ENCODE data around the gene EXOC2. TPM values are rescaled to one million over a fixed set of nuclear protein-coding genes. Genes with fewer than 3 reads are reported as not detected.
"Not testable (repeated sequence)": the region's sequence is repeated elsewhere in the genome, so short reads cannot be mapped to it uniquely, and the experiment has no call there.

EXOC2 gene
- total RNA-seq, 4 donors from 2014 or later: 10.3 to 23.9 (median 19.1) TPM

DNA sequence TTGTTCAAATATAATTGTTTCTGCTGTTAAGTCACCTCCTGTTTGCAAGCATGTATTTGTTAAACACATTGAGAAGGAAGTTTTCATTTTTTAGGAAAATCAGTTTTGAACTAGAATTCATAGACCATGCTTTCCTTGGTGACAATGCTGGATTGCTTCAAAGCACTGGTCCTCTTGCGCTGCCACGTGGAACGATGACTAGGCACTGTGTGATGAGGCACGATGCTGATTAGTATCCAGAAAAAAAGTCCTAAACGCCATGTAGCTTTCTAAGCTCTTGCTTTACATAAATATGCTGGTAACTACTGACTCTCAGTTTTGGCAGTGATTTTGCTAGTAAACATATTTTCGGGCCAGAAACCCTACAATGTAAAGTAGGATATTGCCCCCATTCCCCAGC is 11.1 kb upstream of the EXOC2 start:
- no peak for DNase-seq
- no peaks in the 10 kb centered on the region for H3K27me3 ChIP-seq
- H3K4me3 ChIP-seq: no peak overlapping the region
- peak overlapping the region in 1 of 4 donors; percentile 97 for H3K27ac ChIP-seq
- no peaks in the 10 kb centered on the region for H3K36me3 ChIP-seq
- H3K4me1 ChIP-seq: no peaks in the 10 kb centered on the region
- no peak for TF ChIP-seq POLR2A (IDR thresholded peaks at IDR 0.05)
- TF ChIP-seq, protein P1, sequence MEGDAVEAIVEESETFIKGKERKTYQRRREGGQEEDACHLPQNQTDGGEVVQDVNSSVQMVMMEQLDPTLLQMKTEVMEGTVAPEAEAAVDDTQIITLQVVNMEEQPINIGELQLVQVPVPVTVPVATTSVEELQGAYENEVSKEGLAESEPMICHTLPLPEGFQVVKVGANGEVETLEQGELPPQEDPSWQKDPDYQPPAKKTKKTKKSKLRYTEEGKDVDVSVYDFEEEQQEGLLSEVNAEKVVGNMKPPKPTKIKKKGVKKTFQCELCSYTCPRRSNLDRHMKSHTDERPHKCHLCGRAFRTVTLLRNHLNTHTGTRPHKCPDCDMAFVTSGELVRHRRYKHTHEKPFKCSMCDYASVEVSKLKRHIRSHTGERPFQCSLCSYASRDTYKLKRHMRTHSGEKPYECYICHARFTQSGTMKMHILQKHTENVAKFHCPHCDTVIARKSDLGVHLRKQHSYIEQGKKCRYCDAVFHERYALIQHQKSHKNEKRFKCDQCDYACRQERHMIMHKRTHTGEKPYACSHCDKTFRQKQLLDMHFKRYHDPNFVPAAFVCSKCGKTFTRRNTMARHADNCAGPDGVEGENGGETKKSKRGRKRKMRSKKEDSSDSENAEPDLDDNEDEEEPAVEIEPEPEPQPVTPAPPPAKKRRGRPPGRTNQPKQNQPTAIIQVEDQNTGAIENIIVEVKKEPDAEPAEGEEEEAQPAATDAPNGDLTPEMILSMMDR (IDR thresholded peaks at IDR 0.05): no peak
- no peaks in the 10 kb centered on the region for H3K9me3 ChIP-seq

- Histone ChIP-seq H3K36me3 (no peaks in the 10 kb centered on the region), H3K4me3 (no peak overlapping the region), H3K9me3 (no peaks in the 10 kb centered on the region), H3K4me1 (no peaks in the 10 kb centered on the region), H3K27ac (no peak overlapping the region), H3K27me3 (no peaks in the 10 kb centered on the region)
- DNase-seq: no peak
- TF ChIP-seq POLR2A (IDR thresholded peaks at IDR 0.05): no peak
- TF ChIP-seq, protein P1 (IDR thresholded peaks at IDR 0.05): no peak
These were observed 10.6 kb upstream of the EXOC2 start for GRCh38 chr6:703552-703951.

DNA sequence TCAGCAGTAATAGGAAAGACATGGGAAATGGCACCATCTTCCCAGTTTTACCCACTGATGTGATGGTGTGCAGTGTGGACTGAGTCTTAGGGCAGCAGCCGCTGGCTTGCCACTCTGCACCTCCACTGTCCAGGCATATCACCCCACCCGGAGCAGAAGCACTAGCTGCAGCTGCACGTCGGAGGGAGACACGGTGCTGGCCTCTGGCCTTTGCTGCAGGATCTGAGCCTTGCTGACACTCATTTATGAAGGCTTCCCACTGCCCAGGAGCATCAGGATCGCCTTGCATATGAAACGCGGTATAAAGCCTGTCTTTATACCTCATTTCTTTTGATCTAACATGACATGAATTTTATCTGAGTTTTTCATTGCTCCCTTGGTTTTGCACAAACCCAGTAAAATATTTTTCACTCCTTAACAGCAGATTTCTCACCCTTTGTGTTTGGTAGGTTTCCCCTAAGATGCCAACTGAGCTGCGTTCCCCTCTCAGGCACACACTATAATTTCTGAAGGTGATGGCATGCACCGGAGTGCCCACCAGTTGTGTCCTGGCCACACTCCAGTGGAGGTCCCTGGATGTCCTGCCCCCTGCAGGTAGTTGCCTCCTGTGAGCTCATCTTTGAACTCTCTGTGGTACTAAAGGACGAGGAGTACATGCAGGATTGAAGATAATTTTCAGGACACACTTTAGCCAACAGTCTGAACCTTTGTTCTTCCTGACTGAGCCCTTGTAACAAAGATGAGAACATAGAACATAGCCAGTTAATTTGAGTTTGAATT is 9.0 kb upstream of the EXOC2 start:
- Histone ChIP-seq H3K27ac (no peak overlapping the region), H3K4me3 (no peak overlapping the region), H3K9me3 (no peaks in the 10 kb centered on the region), H3K4me1 (no peaks in the 10 kb centered on the region), H3K36me3 (no peaks in the 10 kb centered on the region), H3K27me3 (no peaks in the 10 kb centered on the region)
- no peak for DNase-seq
- no peak for TF ChIP-seq POLR2A (IDR thresholded peaks at IDR 0.05)
- TF ChIP-seq, protein P1 (IDR thresholded peaks at IDR 0.05): no peak

GRCh38 chr6:701215-701614 is 8.3 kb upstream of the EXOC2 start:
- Histone ChIP-seq H3K4me1 (no peaks in the 10 kb centered on the region), H3K27ac (no peak overlapping the region), H3K4me3 (no peak overlapping the region), H3K9me3 (no peaks in the 10 kb centered on the region), H3K27me3 (no peaks in the 10 kb centered on the region), H3K36me3 (no peaks in the 10 kb centered on the region)
- TF ChIP-seq POLR2A (IDR thresholded peaks at IDR 0.05): no peak
- TF ChIP-seq, protein P1 (IDR thresholded peaks at IDR 0.05): no peak
- DNase-seq: no peak

GRCh38 chr6:700490-700889 is 7.6 kb upstream of the EXOC2 start:
- H3K4me1 ChIP-seq: no peaks in the 10 kb centered on the region
- DNase-seq: no peak
- H3K4me3 ChIP-seq: no peak overlapping the region
- no peaks in the 10 kb centered on the region for H3K9me3 ChIP-seq
- no peaks in the 10 kb centered on the region for H3K27me3 ChIP-seq
- no peaks in the 10 kb centered on the region for H3K36me3 ChIP-seq
- TF ChIP-seq POLR2A (IDR thresholded peaks at IDR 0.05): no peak
- H3K27ac ChIP-seq: no peak overlapping the region

GRCh38 chr6:699319-699718 is 6.4 kb upstream of the EXOC2 start:
- DNase-seq: no peak
- TF ChIP-seq, protein P1 (IDR thresholded peaks at IDR 0.05): no peak
- no peak for TF ChIP-seq POLR2A (IDR thresholded peaks at IDR 0.05)
- Histone ChIP-seq H3K9me3 (no peaks in the 10 kb centered on the region), H3K4me3 (no peak overlapping the region), H3K27me3 (no peaks in the 10 kb centered on the region), H3K4me1 (no peaks in the 10 kb centered on the region), H3K36me3 (no peaks in the 10 kb centered on the region), H3K27ac (no peak overlapping the region)

GRCh38 chr6:694431-695126 is 1.6 kb upstream of the EXOC2 start:
- peaks cover 0 to 11% (median 3%) of the 10 kb centered on the region in 4 donors for H3K4me1 ChIP-seq
- not testable (repeated sequence) for H3K4me3 ChIP-seq, H3K27ac ChIP-seq, H3K27me3 ChIP-seq, H3K9me3 ChIP-seq, DNase-seq, H3K36me3 ChIP-seq

Data from Peyer's patch (tissue), 4 donors.